ENCODE data around the gene KCNIP3.

- no peak for TF ChIP-seq CEBPB (tag; IDR thresholded peaks at IDR 0.05)
- no peak for TF ChIP-seq CXXC5 (CRISPR knock-in tag; IDR thresholded peaks at IDR 0.05)
- no peak for TF ChIP-seq SMAD1 (IDR thresholded peaks at IDR 0.05; ENCODE audit: low read depth, low read length, partially characterized antibody)
- TF ChIP-seq, protein P1, sequence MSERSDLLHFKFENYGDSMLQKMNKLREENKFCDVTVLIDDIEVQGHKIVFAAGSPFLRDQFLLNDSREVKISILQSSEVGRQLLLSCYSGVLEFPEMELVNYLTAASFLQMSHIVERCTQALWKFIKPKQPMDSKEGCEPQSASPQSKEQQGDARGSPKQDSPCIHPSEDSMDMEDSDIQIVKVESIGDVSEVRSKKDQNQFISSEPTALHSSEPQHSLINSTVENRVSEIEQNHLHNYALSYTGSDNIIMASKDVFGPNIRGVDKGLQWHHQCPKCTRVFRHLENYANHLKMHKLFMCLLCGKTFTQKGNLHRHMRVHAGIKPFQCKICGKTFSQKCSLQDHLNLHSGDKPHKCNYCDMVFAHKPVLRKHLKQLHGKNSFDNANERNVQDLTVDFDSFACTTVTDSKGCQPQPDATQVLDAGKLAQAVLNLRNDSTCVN (CRISPR knock-in tag; IDR thresholded peaks at IDR 0.05) = no peak
- no peak for TF ChIP-seq NR3C1 (CRISPR knock-in tag; IDR thresholded peaks at IDR 0.05)
- TF ChIP-seq ESRRA (IDR thresholded peaks at IDR 0.05; ENCODE audit: borderline replicate concordance, low read depth) = no peak
These were observed 95.7 kb downstream of the KCNIP3 start for GRCh38 chr2:95392730-95393455.

Measured in K562 (cell line).